ENCODE data around the gene SZT2.

DNA sequence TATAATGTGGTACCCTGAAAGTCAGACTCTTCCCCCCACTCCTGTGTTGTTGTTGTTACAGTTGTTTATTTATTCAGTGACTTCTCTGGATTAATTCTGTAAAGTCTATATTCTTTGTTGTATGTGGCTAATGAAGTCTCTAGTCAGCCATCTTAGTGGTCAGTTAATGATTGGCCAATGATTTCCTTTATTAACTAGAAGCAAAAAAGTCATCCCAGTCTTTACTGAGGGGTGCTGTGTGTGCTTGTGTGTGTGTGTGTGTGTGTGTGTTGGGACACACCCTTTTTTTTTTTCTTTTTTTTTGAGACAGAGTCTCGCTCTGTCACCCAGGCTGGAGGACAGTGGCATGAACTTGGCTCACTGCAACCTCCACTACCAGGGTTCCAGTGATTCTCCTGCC lies 101.4 kb downstream of the SZT2 start:
- no peak for TF ChIP-seq POLR2A (IDR thresholded peaks at IDR 0.05; ENCODE audit: low read depth, low read length)
- TF ChIP-seq HDGF (IDR thresholded peaks at IDR 0.05), result no peak
- no peak for TF ChIP-seq EGR1 (IDR thresholded peaks at IDR 0.05; ENCODE audit: borderline replicate concordance in 1 of 2, low read depth in 2 of 2, low read length in 2 of 2)
- TF ChIP-seq, protein P1, sequence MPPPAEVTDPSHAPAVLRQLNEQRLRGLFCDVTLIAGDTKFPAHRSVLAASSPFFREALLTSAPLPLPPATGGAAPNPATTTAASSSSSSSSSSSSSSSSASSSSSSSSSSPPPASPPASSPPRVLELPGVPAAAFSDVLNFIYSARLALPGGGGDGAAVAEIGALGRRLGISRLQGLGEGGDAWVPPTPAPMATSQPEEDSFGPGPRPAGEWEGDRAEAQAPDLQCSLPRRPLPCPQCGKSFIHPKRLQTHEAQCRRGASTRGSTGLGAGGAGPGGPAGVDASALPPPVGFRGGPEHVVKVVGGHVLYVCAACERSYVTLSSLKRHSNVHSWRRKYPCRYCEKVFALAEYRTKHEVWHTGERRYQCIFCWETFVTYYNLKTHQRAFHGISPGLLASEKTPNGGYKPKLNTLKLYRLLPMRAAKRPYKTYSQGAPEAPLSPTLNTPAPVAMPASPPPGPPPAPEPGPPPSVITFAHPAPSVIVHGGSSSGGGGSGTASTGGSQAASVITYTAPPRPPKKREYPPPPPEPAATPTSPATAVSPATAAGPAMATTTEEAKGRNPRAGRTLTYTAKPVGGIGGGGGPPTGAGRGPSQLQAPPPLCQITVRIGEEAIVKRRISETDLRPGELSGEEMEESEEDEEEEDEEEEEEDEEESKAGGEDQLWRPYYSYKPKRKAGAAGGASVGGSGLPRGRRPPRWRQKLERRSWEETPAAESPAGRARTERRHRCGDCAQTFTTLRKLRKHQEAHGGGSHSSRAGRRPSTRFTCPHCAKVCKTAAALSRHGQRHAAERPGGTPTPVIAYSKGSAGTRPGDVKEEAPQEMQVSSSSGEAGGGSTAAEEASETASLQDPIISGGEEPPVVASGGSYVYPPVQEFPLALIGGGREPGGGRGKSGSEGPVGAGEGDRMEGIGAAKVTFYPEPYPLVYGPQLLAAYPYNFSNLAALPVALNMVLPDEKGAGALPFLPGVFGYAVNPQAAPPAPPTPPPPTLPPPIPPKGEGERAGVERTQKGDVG (CRISPR knock-in tag; IDR thresholded peaks at IDR 0.05), result no peak
- TF ChIP-seq ZNF384 (IDR thresholded peaks at IDR 0.05; ENCODE audit: borderline replicate concordance, low read depth, low read length), result no peak
- TF ChIP-seq CEBPB (IDR thresholded peaks at IDR 0.05; ENCODE audit: borderline replicate concordance in 1 of 2, low read depth in 2 of 2, low read length in 2 of 2), result no peak
- no peak for TF ChIP-seq ZBED1 (IDR thresholded peaks at IDR 0.05; ENCODE audit: borderline replicate concordance)

All from GM12878 (cell line).